Retinal pigment epithelial cell (primary cell): ENCODE results near the gene TTLL12.

Source experiments
- DNase-seq: peaks from one replicate; pipeline ENCODE4 v3.0.0-alpha.2; 2010; ENCODE audit warnings: low read depth
- H3K4me3 ChIP-seq: 2 replicates; pipeline ENCODE4 v1.5.1; 2011; ENCODE audit warnings: mild to moderate bottlenecking, low read length, control low read depth, moderate library complexity
- CTCF ChIP-seq: conservative IDR thresholded peaks from 2 replicates; pipeline ENCODE4 v1.5.1; 2011; ENCODE audit warnings: low read depth, low read length, control low read depth, inconsistent platforms

TTLL12 gene

GRCh38 chr22:43203471-43203981 lies 16.6 kb upstream of the TTLL12 start:
- TF ChIP-seq CTCF, result peak; percentile 9
- no peak overlapping the region for H3K4me3 ChIP-seq
- no peak for DNase-seq

DNA sequence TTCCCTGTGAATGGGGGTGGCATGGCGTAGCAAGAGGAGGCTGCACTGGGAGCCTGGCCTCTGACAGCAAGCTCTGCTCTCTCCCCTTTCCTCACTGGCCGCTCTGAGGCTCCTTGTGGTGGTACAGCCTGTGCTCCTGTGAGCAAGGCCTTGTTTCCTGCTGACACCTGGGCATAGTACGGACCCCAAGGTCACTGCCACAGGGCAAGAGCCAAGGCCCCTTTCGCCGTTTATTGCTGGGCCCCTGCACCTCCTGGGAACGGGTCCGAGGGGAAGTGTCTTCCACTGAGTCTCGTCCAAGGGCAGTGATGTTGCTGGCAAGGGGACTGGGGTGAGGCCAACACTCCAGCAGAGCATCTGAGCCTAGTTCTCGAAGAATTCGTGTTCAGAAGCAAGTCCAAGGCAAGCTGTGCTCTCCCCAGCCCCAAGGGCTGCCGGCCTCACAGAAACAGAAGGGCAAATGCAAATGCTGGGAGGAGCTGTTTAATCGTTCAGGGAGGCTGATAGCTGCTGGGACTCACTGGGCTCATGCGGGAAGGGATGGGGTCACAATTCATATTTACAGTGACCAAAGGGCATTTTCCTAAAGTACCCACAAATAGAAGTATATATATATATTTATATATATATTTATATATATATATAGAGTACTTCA lies 15.9 kb upstream of the TTLL12 start:
- DNase-seq, result no peak
- no peak overlapping the region for H3K4me3 ChIP-seq
- TF ChIP-seq CTCF, result no peak

- H3K4me3 ChIP-seq, result no peak overlapping the region
- DNase-seq, result no peak
- no peak for TF ChIP-seq CTCF
Observed at GRCh38 chr22:43202326-43202725, 15.4 kb upstream of the TTLL12 start.

DNA sequence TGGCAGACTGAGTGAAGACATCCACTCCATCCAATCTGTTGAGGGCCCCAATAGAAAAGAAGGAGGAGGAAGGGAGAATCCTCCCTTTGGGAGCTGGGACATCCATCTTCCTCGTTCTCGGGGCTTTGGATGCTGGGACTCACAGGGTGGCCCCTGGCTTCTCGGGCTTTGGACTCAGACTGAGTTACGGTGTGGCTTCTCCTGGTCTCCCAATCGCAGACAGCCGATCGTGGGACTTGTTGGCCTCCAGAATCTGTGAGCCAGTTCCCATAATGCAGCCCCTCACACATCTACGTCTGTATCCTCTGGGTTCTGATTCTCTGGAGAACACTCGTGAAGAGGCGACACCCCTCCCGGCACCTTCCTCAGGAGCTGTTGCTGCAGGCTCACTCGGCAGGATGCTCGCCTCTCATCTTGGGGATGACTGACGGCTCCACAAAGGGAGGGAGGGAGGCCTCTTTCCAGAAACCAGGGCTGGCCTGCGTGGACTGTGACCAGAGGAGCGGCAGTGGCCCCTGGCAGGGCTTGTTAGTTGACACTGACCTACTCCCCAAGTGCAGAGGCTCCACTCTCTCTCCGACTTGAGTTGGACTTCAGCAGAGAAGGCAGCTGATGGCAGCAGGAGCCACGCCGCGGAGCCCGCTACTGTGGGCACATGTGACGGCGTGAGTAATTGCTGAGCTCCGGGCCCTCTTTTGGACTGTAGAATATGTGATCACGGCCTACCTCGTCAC lies 14.7 kb upstream of the TTLL12 start:
- no peak for TF ChIP-seq CTCF
- no peak overlapping the region for H3K4me3 ChIP-seq
- DNase-seq, result no peak

- DNase-seq, result no peak
- H3K4me3 ChIP-seq, result no peak overlapping the region
- TF ChIP-seq CTCF, result no peak
Observed at GRCh38 chr22:43200555-43200954, 13.6 kb upstream of the TTLL12 start.

GRCh38 chr22:43200031-43200430 lies 13.1 kb upstream of the TTLL12 start:
- TF ChIP-seq CTCF, result no peak
- DNase-seq, result no peak
- H3K4me3 ChIP-seq, result no peak overlapping the region

GRCh38 chr22:43199541-43199940 lies 12.6 kb upstream of the TTLL12 start:
- no peak for DNase-seq
- no peak overlapping the region for H3K4me3 ChIP-seq
- no peak for TF ChIP-seq CTCF
